IPS DF 4.7 (cell line): Measurements from ENCODE around the gene SLC6A11.

ENCODE experiments used
- DNase-seq: peaks from one replicate; pipeline ENCODE4 v3.0.0-alpha.2; 2013; ENCODE audit warnings: low spot score; ENCODE audit errors: extremely low read depth

Gene SLC6A11

GRCh38 chr3:10839167-10839566 is 23.1 kb downstream of the SLC6A11 start:
- DNase-seq: no peak

- no peak for DNase-seq
Observed at GRCh38 chr3:10841100-10841499, 25.1 kb downstream of the SLC6A11 start.

- DNase-seq: no peak
Observed at GRCh38 chr3:10843378-10843777, 27.4 kb downstream of the SLC6A11 start.

GRCh38 chr3:10845001-10845761 is 29.2 kb downstream of the SLC6A11 start:
- no peak for DNase-seq

- DNase-seq: no peak
Observed at GRCh38 chr3:10845839-10846656, 30.0 kb downstream of the SLC6A11 start.

- no peak for DNase-seq
Observed at GRCh38 chr3:10846657-10846975, 30.6 kb downstream of the SLC6A11 start.

GRCh38 chr3:10848261-10848660 is 32.2 kb downstream of the SLC6A11 start:
- no peak for DNase-seq

GRCh38 chr3:10852066-10852808 is 36.2 kb downstream of the SLC6A11 start:
- DNase-seq: no peak

- DNase-seq: no peak
Observed at GRCh38 chr3:10855083-10855870, 39.2 kb downstream of the SLC6A11 start.

- peak; percentile 2 for DNase-seq
Observed at GRCh38 chr3:10855871-10856662, 40.0 kb downstream of the SLC6A11 start.

GRCh38 chr3:10857235-10857634 is 41.2 kb downstream of the SLC6A11 start:
- DNase-seq: no peak

- DNase-seq: no peak
Observed at GRCh38 chr3:10858091-10858490, 42.1 kb downstream of the SLC6A11 start.

- DNase-seq: no peak
Observed at GRCh38 chr3:10867384-10867783, 51.4 kb downstream of the SLC6A11 start.

GRCh38 chr3:10869460-10869859 is 53.4 kb downstream of the SLC6A11 start:
- no peak for DNase-seq

GRCh38 chr3:10870296-10870695 is 54.3 kb downstream of the SLC6A11 start:
- DNase-seq: no peak

- DNase-seq: no peak
Observed at GRCh38 chr3:10873415-10873814, 57.4 kb downstream of the SLC6A11 start.

- no peak for DNase-seq
Observed at GRCh38 chr3:10875914-10876313, 59.9 kb downstream of the SLC6A11 start.

GRCh38 chr3:10876661-10877060 is 60.6 kb downstream of the SLC6A11 start:
- no peak for DNase-seq

GRCh38 chr3:10882851-10883250 is 66.8 kb downstream of the SLC6A11 start:
- no peak for DNase-seq

- DNase-seq: no peak
Observed at GRCh38 chr3:10883478-10884234, 67.6 kb downstream of the SLC6A11 start.
